ENCODE measurements around the gene TIMM22.

The TIMM22 gene

DNA sequence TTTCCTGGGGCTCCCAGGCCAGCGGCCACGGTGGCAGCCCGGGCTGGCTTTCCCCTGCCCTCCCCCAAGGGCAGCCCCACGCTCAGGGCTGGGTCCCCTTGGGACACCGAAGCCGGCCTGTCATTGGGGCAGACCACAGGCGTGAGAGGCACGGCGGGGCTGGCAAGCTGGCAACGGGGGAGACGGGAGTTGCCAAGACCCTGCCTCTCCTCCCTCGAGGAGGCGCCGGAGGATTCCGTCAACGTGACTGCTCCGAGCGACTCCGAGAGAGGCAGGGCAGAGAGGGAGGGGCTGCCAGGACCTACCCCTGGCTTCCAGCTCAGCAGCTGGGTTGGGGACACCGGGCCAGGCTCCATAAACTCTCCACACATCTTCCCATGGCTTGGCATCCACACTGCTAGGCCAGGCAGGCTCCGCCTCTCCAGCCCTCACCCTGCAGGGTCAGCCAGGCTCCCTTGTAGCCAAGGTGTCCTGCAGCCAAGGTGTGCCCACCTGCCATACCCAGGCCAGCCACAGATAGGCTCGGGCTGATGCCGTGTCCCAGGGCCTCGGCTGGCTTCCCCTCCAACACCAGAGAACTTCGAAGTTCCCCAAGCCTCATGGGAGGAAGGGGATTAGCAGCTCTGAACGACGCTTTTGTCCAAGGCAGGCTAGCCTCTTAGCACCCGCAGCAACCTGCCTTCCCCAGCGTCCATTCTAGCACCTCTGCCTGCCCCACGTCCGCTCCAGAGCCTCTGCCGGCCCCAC lies 25.5 kb downstream of the TIMM22 start:
- DNase-seq, result no peak

DNA sequence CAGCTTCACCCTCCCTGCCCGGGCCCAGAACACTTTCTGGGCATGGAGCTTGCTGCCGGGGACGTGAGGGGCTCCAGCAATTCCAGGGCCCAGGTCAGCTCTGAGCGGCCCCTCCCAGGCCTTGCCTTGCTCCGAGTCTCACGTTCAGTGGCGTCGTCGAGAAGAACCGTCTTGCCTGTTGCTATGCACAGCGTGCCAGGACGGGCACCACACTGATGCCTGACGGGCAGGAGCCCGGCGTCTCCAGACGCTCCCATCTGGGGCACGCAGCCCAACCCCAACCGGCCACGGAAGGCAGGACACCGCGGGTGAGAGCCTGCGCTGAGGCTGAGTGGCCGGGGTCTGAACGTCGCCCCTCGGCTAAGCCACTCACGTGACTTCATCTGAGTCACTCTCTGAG lies 27.1 kb downstream of the TIMM22 start:
- DNase-seq, result no peak

DNA sequence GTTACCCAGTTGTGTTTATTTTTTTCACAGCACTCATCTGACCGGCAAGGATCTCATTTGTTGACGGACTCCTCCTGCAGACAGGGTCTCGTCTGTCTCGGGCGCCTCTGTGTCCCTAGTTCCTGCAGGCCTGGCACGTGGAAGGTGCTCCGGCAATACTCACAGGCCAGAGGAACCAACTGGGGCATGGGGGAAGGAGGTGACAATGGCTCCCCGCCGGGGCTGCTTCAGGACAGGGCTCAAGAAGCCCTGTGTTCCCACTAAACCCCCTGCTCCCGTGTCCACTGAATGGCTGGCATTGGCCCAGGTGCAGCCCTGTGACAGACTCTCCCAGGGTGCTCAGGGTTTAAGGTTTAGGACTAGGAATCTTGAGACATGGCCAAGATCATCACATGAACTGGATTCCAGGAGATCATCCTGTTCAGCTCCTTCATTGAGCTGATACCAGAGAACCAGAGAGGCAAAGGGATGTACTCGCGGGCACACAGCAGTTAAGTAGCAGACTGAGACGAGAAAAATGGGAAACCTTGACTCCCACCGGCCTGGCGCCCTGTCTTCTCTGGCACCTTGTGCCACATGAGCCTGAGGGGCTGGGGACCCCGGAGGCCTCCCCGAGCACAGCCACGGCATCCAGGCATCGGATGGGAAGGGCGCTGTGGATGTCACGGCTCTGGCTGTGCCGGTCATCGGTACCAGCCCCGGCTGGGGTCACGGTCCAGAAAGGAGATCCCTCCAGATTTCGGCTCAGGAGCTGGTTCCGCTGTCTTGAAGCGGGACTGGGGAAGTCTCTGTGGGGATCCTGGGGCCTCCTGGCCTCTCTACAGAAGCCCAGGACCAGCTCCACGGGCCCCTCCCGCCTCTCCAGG lies 29.0 kb downstream of the TIMM22 start:
- no peak for DNase-seq

DNA sequence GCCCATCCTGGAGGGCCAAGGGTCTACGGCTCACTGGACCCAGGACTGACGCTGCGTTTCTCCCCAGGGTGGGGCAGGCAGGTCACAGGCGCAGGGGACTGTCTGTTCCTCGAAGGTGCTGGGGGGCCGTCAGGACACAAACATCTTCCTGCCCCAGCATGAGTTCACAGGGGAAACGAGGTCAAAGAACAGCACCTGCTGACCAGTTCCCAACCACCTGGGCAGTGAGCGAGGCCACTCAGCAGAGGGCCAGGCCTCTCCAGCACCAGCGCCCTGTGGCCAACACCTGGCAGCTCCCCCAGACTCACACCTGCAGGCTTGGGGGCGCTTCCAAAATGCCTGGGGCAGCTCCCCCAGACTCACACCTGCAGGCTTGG lies 29.7 kb downstream of the TIMM22 start:
- no peak for DNase-seq

DNA sequence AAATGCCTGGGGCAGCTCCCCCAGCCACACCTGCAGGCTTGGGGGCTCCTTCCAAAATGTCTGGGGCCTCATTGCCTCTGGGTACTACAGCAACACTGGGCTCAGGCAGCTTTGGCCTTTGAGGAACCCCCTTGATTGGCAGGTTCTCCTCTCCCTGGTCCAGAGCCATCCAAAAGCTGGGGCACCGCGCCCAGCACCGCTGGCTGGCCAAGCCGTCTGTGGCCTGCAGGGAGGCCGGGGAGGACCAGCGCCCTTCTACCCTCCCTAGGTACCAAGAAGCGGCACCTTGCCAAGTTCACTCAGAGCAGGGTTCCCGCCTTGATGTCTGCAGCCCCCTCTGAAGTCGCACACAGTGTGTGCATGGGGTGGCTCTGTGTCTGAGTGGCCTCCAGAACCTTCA lies 30.1 kb downstream of the TIMM22 start:
- no peak for DNase-seq

DNA sequence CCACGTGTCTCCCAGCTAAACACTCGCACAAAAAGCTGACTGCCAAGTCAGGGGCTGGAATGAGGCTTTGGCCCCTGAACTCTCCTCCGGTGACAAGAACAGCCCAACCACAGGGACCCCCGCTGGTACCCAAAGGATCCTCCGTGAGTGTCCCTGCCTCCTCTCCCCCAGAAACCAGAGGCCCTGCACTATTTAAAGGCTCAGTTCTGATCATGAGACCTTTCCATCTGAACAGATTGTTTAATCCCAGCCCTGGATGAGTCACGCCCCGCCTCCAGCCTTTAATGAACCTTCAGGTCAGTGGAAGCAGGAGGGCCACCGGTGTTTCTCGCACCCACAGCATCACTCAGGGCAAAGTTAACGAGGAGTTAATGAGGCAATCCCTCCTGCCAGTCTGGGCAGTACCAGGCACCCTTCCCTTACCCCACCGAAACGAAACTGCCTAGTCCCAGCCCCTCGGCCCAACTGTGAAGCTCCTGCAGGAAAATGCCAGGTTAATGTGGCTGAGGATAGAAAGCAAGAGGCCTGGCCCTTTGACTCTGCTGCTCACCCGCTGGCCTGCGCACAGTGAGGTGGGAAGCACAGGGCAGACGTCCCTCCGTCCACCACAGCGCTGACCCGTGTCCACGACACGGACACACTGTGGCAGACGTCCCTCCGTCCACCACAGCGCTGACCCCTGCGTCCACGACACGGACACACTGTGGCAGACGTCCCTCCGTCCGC lies 32.4 kb downstream of the TIMM22 start:
- no peak for DNase-seq

DNA sequence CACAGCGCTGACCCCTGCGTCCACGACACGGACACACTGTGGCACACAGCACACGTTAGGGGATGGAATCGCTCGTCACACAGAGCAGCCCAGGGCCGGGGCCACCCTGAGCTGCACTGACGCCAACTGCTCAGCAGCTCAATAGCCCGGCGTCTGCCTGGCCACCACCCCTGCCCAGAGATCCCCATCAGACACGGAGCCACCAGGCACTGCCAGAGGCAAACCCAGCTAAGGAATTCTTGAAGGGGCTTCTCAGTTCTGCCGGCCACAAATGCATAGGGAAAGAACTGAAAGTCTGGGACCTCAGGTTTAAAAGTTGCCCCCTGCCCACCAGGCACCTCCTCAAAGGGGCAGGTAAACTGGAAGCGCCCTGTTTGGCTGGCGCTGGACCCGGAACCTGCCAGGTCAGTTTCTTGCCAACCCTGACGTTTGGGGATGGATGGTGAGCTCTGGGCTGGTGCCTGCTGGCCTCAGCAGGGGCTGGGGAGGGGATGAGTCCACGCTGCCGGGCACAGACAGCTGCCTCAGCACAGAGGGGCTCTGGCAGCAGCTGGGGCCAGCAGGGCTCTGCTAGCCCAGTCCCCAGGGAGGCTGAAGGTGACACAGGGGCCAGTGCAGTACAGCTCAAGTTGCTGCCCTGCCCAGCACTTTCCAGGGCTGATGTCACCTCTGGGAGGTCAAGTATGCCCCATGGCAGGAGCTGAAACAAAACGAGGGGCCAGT lies 33.2 kb downstream of the TIMM22 start:
- no peak for DNase-seq

DNA sequence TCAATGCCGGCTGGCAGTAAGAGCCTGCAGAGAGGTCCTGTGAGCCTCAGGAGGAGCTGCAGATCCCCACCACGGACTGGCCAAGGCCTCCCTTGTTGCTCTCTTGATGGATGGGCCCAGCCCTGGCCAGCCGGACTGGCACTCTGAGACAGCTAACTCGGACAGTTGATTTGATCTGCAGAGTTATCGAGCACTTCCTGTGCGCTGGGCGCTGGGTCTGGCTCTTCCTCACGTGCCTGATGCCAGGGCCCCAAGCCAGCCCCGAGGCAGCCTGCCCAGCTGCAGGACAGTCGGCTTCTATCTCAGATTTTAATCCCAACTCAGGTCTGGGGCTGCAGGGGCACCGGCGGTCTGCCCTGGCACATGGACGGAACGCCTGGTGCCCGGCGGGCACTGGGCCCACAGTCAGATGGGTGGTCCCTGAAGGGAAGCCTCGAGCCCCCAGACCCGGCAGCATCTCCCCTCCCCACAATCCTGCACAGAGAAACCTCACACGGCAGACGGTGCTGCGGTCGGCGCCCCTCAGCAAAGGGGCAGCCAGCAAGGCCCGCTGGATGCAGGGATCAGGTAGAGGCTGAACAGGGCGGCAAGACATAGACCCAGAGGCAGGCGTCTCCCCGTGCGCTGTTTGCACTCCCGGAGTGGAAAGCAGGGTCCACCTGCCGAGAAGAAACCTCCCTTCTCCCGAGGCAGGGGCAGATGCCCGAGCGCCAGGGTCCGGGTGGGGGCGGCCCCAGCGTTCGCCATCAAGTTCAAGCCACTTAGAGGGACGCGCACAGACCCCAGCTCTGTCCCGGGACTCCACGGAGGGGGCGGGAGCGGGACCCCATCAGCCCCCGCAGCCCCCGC lies 34.0 kb downstream of the TIMM22 start:
- DNase-seq, result no peak

DNA sequence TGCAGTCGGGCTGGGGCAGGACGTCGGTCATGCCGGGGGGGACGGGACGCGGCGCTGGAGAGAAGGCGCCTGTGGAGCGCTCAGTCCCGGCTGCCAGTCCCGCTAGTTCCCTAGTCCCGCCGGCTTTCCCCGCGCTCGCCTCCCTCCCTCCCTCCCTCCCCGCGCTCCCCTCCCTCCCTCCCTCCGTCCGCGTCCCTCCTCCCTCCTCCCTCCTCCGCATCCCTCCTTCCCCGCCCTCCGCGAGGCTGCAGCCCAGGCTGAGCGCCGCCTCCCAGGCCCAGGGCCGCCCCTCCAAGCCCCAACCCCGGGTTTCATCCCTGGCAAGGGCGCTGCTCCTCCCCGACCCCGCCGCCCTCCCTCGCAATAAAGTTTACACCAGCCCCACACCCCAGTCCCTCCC lies 34.8 kb downstream of the TIMM22 start:
- DNase-seq, result no peak

DNA sequence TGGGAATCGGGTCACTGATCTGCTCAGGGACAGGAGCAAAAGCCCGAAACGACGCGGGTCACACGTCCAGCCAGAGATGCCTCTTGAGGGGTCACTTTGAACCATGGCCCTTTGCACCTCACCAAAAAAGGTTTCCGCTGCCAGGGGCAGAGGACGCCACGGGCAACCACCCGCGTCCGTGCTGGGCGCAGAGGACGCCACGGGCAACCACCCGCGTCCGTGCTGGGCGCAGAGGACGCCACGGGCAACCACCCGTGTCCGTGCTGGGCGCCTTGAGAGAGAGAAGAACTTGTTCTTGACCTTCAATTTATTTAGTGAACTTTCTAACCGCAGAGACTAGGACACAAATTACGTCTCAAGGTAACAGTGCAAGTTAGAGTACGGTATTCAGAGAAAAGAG lies 35.5 kb downstream of the TIMM22 start:
- DNase-seq, result no peak

DNA sequence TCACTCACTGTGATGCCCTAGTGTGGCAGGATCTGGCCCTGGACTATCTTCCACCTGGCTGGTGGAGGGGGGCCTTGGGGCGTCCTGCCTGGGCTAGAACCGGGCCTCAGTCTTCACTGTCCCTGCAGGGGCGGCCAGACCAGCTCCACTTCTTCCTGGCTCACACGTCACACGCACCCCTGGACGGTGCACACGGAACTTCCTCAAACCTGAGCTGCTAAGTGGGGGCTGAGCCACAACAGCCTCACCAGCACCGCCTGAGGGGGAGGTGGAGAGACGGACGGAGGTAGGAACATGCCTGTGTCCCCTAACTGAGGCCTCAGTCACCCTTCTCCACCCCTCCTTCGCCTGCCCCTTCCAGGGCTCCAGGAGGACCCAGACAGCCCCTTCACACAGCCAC lies 36.6 kb downstream of the TIMM22 start:
- DNase-seq, result no peak

DNA sequence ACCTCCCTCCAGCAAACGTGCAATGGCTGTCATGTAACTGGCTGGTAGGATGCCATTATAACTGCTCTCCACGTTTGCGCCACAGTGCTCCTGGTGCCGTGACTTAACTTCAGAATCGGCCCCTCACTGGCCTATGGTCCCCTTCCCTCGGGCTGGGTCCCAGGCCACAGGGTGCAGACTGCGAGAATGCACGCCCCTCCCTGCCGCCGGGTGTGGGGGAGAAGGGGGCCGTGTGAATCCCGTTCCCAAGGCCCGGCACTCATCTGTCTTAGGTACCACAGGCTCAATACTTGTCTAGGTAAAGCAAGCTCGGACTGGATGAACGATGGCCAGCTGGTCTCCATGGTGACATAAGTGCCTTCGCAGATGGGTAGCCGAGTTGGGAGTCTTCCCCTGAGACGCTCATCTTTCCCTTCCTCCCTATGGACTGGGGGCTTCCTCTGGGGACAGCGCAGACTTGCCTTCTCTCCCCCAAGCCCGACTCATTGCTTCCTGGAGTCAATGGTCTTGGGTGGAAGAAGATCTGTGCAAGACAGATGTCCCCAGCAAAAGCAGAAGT lies 37.8 kb downstream of the TIMM22 start:
- DNase-seq, result no peak

DNA sequence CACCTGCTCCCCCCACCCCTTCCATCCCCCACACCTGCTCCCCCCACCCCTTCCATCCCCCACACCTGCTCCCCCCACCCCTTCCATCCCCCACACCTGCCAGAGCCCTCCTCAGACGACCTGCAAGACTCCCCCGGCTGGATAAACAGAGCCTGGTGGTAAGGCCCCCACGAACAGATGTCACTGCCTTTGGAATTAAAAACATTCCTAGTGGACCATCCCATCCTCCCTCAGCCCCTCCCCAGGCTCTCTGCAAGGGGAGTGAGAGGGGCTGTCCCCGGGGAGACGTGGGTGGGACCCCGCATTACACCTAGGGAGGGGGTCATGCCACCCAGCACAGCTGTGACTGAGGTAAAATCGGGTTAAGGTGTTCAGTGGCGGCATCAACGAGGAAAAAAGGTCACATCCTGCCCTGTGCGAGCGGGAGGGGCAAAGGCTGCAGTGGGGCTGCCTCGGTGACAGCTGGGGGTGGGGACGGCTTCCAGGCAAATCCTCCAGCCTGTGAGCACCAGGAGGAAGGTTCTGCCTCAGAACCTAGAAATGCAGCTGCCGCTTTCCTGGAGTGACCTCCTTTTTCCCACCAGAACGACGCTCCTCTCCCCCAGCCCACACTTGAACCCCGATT lies 38.7 kb downstream of the TIMM22 start:
- no peak for DNase-seq

DNA sequence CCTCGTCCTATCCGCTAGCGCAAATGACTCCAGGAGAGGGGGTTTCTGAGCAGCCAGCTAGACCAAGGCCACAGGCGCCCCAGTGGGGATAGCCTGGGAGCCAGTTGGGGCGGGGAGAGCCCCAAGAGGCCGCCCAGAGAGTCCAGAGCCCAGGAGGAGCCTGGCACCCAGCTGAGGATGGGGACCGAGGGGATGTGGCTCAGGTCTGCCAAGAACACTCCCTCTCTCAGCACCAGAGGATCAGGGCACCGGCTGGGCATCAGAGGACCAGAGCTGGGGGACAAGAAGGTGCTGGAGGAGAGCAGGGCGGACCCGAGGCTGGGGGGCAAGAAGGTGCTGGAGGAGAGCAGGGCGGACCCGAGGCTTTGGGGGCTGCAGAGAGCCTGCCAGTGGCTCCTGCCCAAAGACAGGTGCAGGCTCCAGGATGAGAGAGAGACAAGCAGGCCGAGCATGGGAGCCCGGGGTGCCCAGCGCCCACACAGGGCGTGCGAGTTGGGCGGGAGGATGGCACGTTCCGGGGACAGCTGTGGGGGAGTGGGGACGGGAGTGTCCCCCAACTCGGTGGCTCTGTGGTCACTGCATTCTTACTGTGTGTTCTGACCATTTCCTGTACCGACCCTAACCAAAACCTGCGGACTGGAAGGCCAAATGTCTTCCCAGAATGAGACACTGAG lies 39.4 kb downstream of the TIMM22 start:
- no peak for DNase-seq

DNA sequence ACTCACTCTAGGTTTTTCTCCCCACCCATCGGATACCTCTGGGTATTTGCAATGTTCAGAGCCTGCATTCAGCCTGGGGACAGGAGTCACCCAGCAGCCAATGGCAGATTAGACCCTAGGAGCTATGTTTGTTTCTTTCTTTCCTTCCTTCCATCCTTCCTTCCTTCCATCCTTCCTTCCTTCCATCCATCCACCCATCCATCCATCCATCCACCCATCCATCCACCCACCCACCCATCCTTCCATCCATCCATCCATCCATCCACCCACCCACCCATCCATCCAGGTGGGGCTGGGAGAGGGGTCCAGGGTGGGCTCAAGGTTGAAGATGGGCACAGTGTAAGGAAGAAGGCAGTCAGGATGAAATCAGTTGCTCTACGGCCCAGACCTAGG lies 39.9 kb downstream of the TIMM22 start:
- no peak for DNase-seq

DNA sequence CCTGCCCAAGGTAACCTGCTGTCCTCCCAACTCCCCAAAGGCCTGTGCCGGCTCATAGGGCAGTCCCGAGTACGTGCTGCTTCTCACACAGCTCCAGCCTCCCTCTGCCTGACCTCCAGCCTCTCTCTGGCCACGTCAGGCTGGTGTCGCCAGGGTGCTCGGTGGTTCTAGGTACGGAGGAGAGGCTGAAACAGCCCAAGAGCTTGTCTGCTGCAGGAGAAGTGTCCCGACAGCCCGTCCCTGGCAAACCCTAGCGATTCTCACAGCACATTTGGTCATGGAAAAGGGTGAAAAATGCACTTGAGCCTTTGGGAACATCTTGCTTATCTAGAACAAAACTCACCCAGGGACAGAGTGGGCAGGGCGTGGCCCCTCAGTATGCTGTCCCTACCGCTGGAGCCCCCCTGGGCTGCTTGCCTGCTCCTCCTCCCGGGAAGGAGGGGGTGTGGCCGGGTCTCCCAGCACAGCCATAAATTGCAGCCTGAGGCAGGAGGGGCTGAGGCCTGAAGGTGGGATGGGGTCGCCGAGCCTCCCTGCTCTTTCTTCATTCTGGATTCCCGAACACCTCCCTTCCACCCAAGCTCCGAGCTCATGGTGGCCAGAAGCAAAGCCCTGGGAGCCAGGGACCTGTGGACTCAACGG lies 40.4 kb downstream of the TIMM22 start:
- DNase-seq, result no peak

DNA sequence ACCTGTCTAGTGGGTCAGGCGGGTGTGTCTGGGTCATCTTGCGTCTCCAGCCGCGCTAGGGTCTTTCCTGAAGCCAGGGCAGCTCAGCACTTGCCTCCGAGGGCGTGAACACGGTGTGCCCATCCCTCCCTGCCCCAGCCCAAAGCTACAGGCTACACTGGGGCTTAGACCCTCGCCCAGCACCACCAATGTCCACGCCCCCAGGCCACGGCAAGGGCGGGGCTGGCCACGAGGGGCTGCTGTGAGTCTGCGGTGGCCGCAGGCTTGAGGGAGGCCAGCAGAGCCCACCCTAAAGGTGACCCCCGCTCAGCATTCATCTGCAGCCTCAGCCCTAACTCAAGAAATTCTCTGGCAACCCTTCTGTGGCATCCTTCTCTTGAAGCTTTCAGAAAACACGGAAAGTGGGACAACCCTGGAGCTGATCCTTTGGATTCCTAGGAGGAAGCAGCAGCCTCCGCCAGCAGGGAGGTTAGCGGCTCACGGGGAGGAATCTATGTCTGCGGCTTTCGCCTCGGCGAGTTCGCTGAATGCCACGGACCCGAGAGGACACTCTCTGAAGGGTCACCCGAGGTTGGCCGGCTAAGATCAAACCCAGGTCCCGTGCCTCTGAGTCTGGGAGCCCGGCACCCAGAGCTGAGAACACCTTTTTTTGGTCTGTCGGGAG lies 41.7 kb downstream of the TIMM22 start:
- DNase-seq, result no peak

DNA sequence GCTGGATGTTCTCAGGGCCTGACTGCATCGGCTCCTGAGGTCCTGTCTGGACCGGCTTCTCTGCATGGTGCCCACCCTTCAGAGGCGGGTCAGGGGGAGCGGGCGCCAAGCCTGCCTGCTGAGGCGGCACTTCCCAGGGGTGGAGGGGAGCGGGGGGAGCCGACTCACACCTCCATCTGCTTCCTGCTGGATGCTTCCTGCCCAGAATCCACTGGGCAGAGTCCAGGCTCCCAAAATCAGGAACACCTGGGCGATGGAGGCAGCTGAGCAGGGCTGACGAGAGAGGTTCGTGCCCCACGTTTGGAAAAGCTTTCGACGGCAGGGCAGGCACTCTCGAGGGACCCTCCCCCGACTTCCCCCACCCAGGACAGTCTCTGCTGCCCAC lies 42.2 kb downstream of the TIMM22 start:
- no peak for DNase-seq

DNA sequence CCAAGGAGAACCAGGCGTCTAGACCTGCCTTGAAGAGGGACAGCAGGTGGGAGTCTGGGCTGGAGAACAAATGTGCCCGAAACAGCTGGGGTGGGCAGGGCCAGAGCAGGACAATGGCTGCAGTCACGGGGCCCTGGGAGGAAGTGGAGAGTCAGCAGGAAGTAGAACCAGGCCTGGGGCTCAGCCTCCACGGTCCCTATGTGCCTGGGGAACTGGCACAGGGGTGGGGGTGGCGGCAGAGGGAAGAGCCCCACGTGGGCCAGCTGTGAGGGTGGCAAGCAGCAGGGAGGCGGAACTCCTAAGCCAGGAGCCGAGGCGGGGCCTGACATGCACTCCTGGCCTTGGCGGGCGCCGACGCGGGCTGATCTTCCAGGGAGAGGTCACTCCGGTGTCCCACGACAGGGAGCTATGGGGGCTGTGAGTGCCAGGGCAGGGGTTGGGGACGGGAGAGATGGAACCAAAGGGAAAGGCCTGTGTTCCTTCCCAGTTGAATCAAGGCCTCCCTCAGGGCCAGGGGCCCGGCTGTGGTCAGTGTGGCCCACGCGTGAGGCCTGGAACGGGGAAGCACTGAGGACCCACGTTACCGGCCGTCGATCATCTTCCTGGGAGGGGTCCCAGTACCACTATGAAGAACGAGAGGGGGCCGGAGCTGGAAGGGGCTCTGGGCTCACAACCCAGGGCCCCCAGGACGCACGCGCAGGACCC lies 42.7 kb downstream of the TIMM22 start:
- DNase-seq, result no peak
